Activated T-helper 17 cell treated with anti-CD3 and anti-CD28 coated beads, Interleukin-2, amount 50 U/mL, for 72 hours (primary cell): ENCODE data around the gene VTI1B. TPM values are rescaled to one million over a fixed set of nuclear protein-coding genes. Genes with fewer than 3 reads are reported as not detected.
"Not testable (repeated sequence)": the region's sequence is repeated elsewhere in the genome, so short reads cannot be mapped to it uniquely, and the experiment has no call there.

Experiments
- ATAC-seq: fragments of 150-1000 bp; cut with Tn5 transposase; replicated peaks from 2 replicates; pipeline ENCODE4 v1.10.0; 2021; ENCODE audit warnings: mild to moderate bottlenecking, moderate library complexity
- H3K27ac Mint-ChIP-seq: one replicate; pipeline ENCODE4 v1.8.0; 2022; ENCODE audit warnings: mixed read lengths
- H3K27me3 Mint-ChIP-seq: one replicate; pipeline ENCODE4 v1.8.0; 2022; ENCODE audit warnings: mixed read lengths
- H3K36me3 Mint-ChIP-seq: one replicate; pipeline ENCODE4 v1.8.0; 2022; ENCODE audit warnings: low read depth, mild to moderate bottlenecking, mixed read lengths
- H3K4me1 Mint-ChIP-seq: one replicate; pipeline ENCODE4 v1.8.0; 2022; ENCODE audit warnings: mixed read lengths
- H3K4me3 Mint-ChIP-seq: one replicate; pipeline ENCODE4 v1.8.0; 2022; ENCODE audit warnings: mild to moderate bottlenecking, mixed read lengths
- H3K9me3 Mint-ChIP-seq: one replicate; pipeline ENCODE4 v1.8.0; 2022; ENCODE audit warnings: mixed read lengths
- total RNA-seq, 2 donors: library from RNA; stranded (reverse); gene quantifications; one replicate each; pipeline ENCODE4 v1.2.3, GENCODE V29; 2022

The VTI1B gene
- total RNA-seq, result 10 to 100 TPM; 29.3 to 68.1 TPM

GRCh38 chr14:67674480-67675218, at the start of gene VTI1B:
Gene VTI1B, minus strand, starts transcription at chr14:67674632. Its CDS starts 143 bp downstream, at chr14:67674489.
- H3K4me1 Mint-ChIP-seq, result peaks cover 16% of the 10 kb centered on the region
- H3K27ac Mint-ChIP-seq, result peak within 1 kb of the TSS; percentile 84
- no peaks in the 10 kb centered on the region for H3K9me3 Mint-ChIP-seq
- peak; percentile 86 for ATAC-seq
- no peaks in the 10 kb centered on the region for H3K27me3 Mint-ChIP-seq
- H3K36me3 Mint-ChIP-seq, result peaks cover 25% of the 10 kb centered on the region
- H3K4me3 Mint-ChIP-seq, result peak within 1 kb of the TSS; percentile 83

- Mint-ChIP-seq H3K4me1 (no peaks in the 10 kb centered on the region), H3K27ac (no peak overlapping the region), H3K4me3 (no peak overlapping the region), H3K36me3 (no peaks in the 10 kb centered on the region), H3K27me3 (peaks cover 40% of the 10 kb centered on the region), H3K9me3 (no peaks in the 10 kb centered on the region)
- ATAC-seq, result no peak
Observed at GRCh38 chr14:67722293-67722692, 47.9 kb upstream of the VTI1B start.

- Mint-ChIP-seq H3K27ac (no peak overlapping the region), H3K36me3 (no peaks in the 10 kb centered on the region), H3K9me3 (no peaks in the 10 kb centered on the region), H3K4me3 (no peak overlapping the region), H3K27me3 (peaks cover 40% of the 10 kb centered on the region), H3K4me1 (no peaks in the 10 kb centered on the region)
- no peak for ATAC-seq
Observed at GRCh38 chr14:67721875-67722274, 47.4 kb upstream of the VTI1B start.

- no peak for ATAC-seq
- H3K9me3 Mint-ChIP-seq, result no peaks in the 10 kb centered on the region
- H3K4me3 Mint-ChIP-seq, result no peak overlapping the region
- no peaks in the 10 kb centered on the region for H3K4me1 Mint-ChIP-seq
- no peaks in the 10 kb centered on the region for H3K36me3 Mint-ChIP-seq
- no peak overlapping the region for H3K27ac Mint-ChIP-seq
- peaks cover 30% of the 10 kb centered on the region for H3K27me3 Mint-ChIP-seq
Observed at GRCh38 chr14:67719866-67720265, 45.4 kb upstream of the VTI1B start.

- not testable (repeated sequence) for H3K9me3 Mint-ChIP-seq, H3K4me3 Mint-ChIP-seq, H3K27ac Mint-ChIP-seq, ATAC-seq, H3K4me1 Mint-ChIP-seq, H3K36me3 Mint-ChIP-seq
- H3K27me3 Mint-ChIP-seq, result peaks cover 28% of the 10 kb centered on the region
Observed at GRCh38 chr14:67719385-67719784, 45.0 kb upstream of the VTI1B start.

- Mint-ChIP-seq H3K27me3 (peaks cover 18% of the 10 kb centered on the region), H3K36me3 (no peaks in the 10 kb centered on the region), H3K4me1 (no peaks in the 10 kb centered on the region), H3K27ac (no peak overlapping the region), H3K4me3 (no peak overlapping the region), H3K9me3 (no peaks in the 10 kb centered on the region)
- ATAC-seq, result no peak
Observed at GRCh38 chr14:67718265-67718664, 43.8 kb upstream of the VTI1B start.

GRCh38 chr14:67717048-67717447, 42.6 kb upstream of the VTI1B start:
- Mint-ChIP-seq H3K27me3 (peaks cover 7% of the 10 kb centered on the region), H3K9me3 (no peaks in the 10 kb centered on the region), H3K27ac (no peak overlapping the region), H3K4me1 (no peaks in the 10 kb centered on the region), H3K4me3 (no peak overlapping the region), H3K36me3 (no peaks in the 10 kb centered on the region)
- ATAC-seq, result no peak

GRCh38 chr14:67710209-67710608, 35.8 kb upstream of the VTI1B start:
- Mint-ChIP-seq H3K4me3 (no peak overlapping the region), H3K4me1 (no peaks in the 10 kb centered on the region), H3K27ac (no peak overlapping the region), H3K36me3 (no peaks in the 10 kb centered on the region), H3K27me3 (no peaks in the 10 kb centered on the region), H3K9me3 (peaks cover 3% of the 10 kb centered on the region)
- no peak for ATAC-seq

GRCh38 chr14:67709796-67710195, 35.4 kb upstream of the VTI1B start:
- H3K36me3 Mint-ChIP-seq, H3K9me3 Mint-ChIP-seq, H3K27ac Mint-ChIP-seq, ATAC-seq, H3K27me3 Mint-ChIP-seq, H3K4me3 Mint-ChIP-seq, H3K4me1 Mint-ChIP-seq: not testable (repeated sequence)

GRCh38 chr14:67709346-67709745, 34.9 kb upstream of the VTI1B start:
- not testable (repeated sequence) for ATAC-seq

GRCh38 chr14:67705211-67705610, 30.8 kb upstream of the VTI1B start:
- no peaks in the 10 kb centered on the region for H3K36me3 Mint-ChIP-seq
- no peak for ATAC-seq
- H3K4me3 Mint-ChIP-seq, result no peak overlapping the region
- no peak overlapping the region for H3K27ac Mint-ChIP-seq
- no peaks in the 10 kb centered on the region for H3K4me1 Mint-ChIP-seq
- no peaks in the 10 kb centered on the region for H3K27me3 Mint-ChIP-seq
- H3K9me3 Mint-ChIP-seq, result peaks cover 3% of the 10 kb centered on the region

More at GRCh38 chr14:67709346-67709745, 34.9 kb upstream of the VTI1B start:
- not testable (repeated sequence) for H3K27ac Mint-ChIP-seq, H3K9me3 Mint-ChIP-seq, H3K4me3 Mint-ChIP-seq, H3K36me3 Mint-ChIP-seq, H3K27me3 Mint-ChIP-seq, H3K4me1 Mint-ChIP-seq

- Mint-ChIP-seq H3K36me3 (no peaks in the 10 kb centered on the region), H3K27me3 (no peaks in the 10 kb centered on the region), H3K9me3 (no peaks in the 10 kb centered on the region), H3K4me1 (no peaks in the 10 kb centered on the region), H3K4me3 (no peak overlapping the region), H3K27ac (no peak overlapping the region)
- peak; percentile 78 for ATAC-seq
Observed at GRCh38 chr14:67704484-67705089, 30.2 kb upstream of the VTI1B start.

GRCh38 chr14:67703997-67704396, 29.6 kb upstream of the VTI1B start:
- H3K27ac Mint-ChIP-seq, result no peak overlapping the region
- no peaks in the 10 kb centered on the region for H3K27me3 Mint-ChIP-seq
- H3K9me3 Mint-ChIP-seq, result no peaks in the 10 kb centered on the region
- H3K4me3 Mint-ChIP-seq, result no peak overlapping the region
- H3K36me3 Mint-ChIP-seq, result no peaks in the 10 kb centered on the region
- no peak for ATAC-seq
- no peaks in the 10 kb centered on the region for H3K4me1 Mint-ChIP-seq

GRCh38 chr14:67701492-67701891, 27.1 kb upstream of the VTI1B start, which contains the start of gene RDH12:
Gene RDH12, plus strand, starts transcription at chr14:67701886. Its CDS starts 20,757 bp downstream, at chr14:67722643.
- H3K4me3 Mint-ChIP-seq, H3K36me3 Mint-ChIP-seq, H3K4me1 Mint-ChIP-seq, H3K27ac Mint-ChIP-seq, H3K9me3 Mint-ChIP-seq, ATAC-seq, H3K27me3 Mint-ChIP-seq: not testable (repeated sequence)

- no peaks in the 10 kb centered on the region for H3K9me3 Mint-ChIP-seq
- H3K4me3 Mint-ChIP-seq, result no peak overlapping the region
- peaks cover 7% of the 10 kb centered on the region for H3K36me3 Mint-ChIP-seq
Observed at GRCh38 chr14:67698179-67698578, 23.7 kb upstream of the VTI1B start.

More at GRCh38 chr14:67698179-67698578, 23.7 kb upstream of the VTI1B start:
- ATAC-seq, result no peak
- peaks cover 5% of the 10 kb centered on the region for H3K4me1 Mint-ChIP-seq
- H3K27me3 Mint-ChIP-seq, result no peaks in the 10 kb centered on the region
- no peak overlapping the region for H3K27ac Mint-ChIP-seq
